ENCODE data around the gene PRDM16. TPM values are rescaled to one million over a fixed set of nuclear protein-coding genes. Genes with fewer than 3 reads are reported as not detected.

PRDM16 gene
- total RNA-seq, 4 donors from 2014 or later: 5.9 to 41.7 (median 11.2) TPM

- Histone ChIP-seq H3K27ac (peak overlapping the region in 2 of 4 donors; percentile 26 to 49), H3K4me3 (no peak overlapping the region), H3K36me3 (peaks cover 0 to 34% (median 0%) of the 10 kb centered on the region in 3 donors), H3K27me3 (peaks cover 0 to 3% of the 10 kb centered on the region in 2 donors), H3K4me1 (peaks cover 0 to 46% (median 12%) of the 10 kb centered on the region in 4 donors), H3K9me3 (no peaks in the 10 kb centered on the region)
- WGBS, 2 donors: 52 to 55% methylated on average over 28 to 29 of the region's 29 CpGs
- DNase-seq (ENCODE audit: low spot score in 2 of 2): no peak
- no peak for TF ChIP-seq POLR2A (IDR thresholded peaks at IDR 0.05)
- no peak for TF ChIP-seq CTCF (IDR thresholded peaks at IDR 0.05)
- no peak for TF ChIP-seq EP300 (IDR thresholded peaks at IDR 0.05)
Observed at GRCh38 chr1:3402258-3403010, 333.4 kb downstream of the PRDM16 start.

GRCh38 chr1:3403011-3403345 is 334.0 kb downstream of the PRDM16 start:
- no peak for TF ChIP-seq CTCF (IDR thresholded peaks at IDR 0.05)
- 65 to 82% methylated on average over 10 to 12 of the region's 12 CpGs for WGBS, 2 donors
- H3K36me3 ChIP-seq: peaks cover 0 to 35% (median 0%) of the 10 kb centered on the region in 3 donors
- DNase-seq (ENCODE audit: low spot score in 2 of 2): no peak
- H3K27me3 ChIP-seq: no peaks in the 10 kb centered on the region
- H3K27ac ChIP-seq: peak overlapping the region in 1 of 4 donors; percentile 49
- H3K9me3 ChIP-seq: no peaks in the 10 kb centered on the region
- no peak overlapping the region for H3K4me3 ChIP-seq
- peaks cover 0 to 46% (median 12%) of the 10 kb centered on the region in 4 donors for H3K4me1 ChIP-seq

GRCh38 chr1:3403388-3404231 is 334.6 kb downstream of the PRDM16 start:
- peaks cover 0 to 35% (median 0%) of the 10 kb centered on the region in 3 donors for H3K36me3 ChIP-seq
- DNase-seq (ENCODE audit: low spot score in 2 of 2): no peak
- TF ChIP-seq CTCF (IDR thresholded peaks at IDR 0.05) (no peak), EP300 (IDR thresholded peaks at IDR 0.05) (no peak)
- peak overlapping the region in 1 of 4 donors; percentile 49 for H3K27ac ChIP-seq
- H3K4me1 ChIP-seq: peaks cover 0 to 44% (median 12%) of the 10 kb centered on the region in 4 donors
- no peak overlapping the region for H3K4me3 ChIP-seq
- no peaks in the 10 kb centered on the region for H3K27me3 ChIP-seq
- WGBS, 2 donors: 67 to 70% methylated on average over 30 of the region's 30 CpGs
- no peaks in the 10 kb centered on the region for H3K9me3 ChIP-seq

GRCh38 chr1:3404301-3404700 is 335.3 kb downstream of the PRDM16 start:
- no peaks in the 10 kb centered on the region for H3K27me3 ChIP-seq
- TF ChIP-seq EP300 (IDR thresholded peaks at IDR 0.05) (no peak), POLR2A (IDR thresholded peaks at IDR 0.05) (no peak), CTCF (IDR thresholded peaks at IDR 0.05) (no peak)
- DNase-seq (ENCODE audit: low spot score in 2 of 2): no peak
- H3K36me3 ChIP-seq: peaks cover 0 to 35% (median 0%) of the 10 kb centered on the region in 3 donors
- H3K9me3 ChIP-seq: no peaks in the 10 kb centered on the region
- no peak overlapping the region for H3K4me3 ChIP-seq
- peaks cover 0 to 37% (median 9%) of the 10 kb centered on the region in 4 donors for H3K4me1 ChIP-seq
- 84 to 90% methylated on average over 4 to 10 of the region's 12 CpGs for WGBS, 2 donors
- H3K27ac ChIP-seq: peak overlapping the region in 1 of 4 donors; percentile 3

- H3K9me3 ChIP-seq: no peaks in the 10 kb centered on the region
- H3K27ac ChIP-seq: no peak overlapping the region
- no peak for DNase-seq (ENCODE audit: low spot score in 2 of 2)
- peaks cover 0 to 32% (median 5%) of the 10 kb centered on the region in 4 donors for H3K4me1 ChIP-seq
- no peak for TF ChIP-seq POLR2A (IDR thresholded peaks at IDR 0.05)
- TF ChIP-seq CTCF (IDR thresholded peaks at IDR 0.05): no peak
- TF ChIP-seq EP300 (IDR thresholded peaks at IDR 0.05): no peak
- peaks cover 0 to 35% (median 0%) of the 10 kb centered on the region in 3 donors for H3K36me3 ChIP-seq
- 95% methylated on average over 25 to 27 of the region's 27 CpGs for WGBS, 2 donors
- H3K4me3 ChIP-seq: no peak overlapping the region
- no peaks in the 10 kb centered on the region for H3K27me3 ChIP-seq
Observed at GRCh38 chr1:3404801-3405200, 335.8 kb downstream of the PRDM16 start.
